HUDEP-2 (cell line): Measurements from ENCODE around the gene SEMA3F.

Experiments
- DNase-seq, 76 experiments: peaks; one replicate each; lab custom pipeline; 2025; ENCODE audit not compliant: unreplicated experiment in 76 of 76; lab: John Stamatoyannopoulos, UW

Gene SEMA3F

DNA sequence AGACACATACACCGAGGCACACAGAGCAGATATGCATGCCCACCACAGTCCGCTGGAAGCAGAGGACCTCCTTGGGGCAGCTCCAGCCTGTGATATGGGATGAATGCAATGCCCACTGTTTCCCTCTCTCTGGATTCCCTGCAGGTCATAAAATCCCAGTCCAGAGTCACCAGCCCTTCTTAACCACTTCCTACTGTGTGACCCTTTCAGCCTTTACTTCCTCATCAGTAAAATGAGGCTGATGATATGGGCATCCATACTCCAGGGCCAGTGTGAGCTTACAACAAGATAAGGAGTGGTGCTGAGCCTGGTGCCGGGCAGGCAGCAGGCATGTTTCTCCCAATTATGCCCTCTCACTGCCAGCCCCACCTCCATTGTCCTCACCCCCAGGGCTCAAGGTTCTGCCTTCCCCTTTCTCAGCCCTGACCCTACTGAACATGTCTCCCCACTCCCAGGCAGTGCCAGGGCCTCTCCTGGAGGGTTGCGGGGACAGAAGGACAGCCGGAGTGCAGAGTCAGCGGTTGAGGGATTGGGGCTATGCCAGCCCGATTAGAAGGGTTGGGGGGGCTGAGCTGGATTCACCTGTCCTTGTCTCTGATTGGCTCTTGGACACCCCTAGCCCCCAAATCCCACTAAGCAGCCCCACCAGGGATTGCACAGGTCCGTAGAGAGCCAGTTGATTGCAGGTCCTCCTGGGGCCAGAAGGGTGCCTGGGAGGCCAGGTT lies 36.0 kb downstream of the SEMA3F start, which contains the start of gene GNAT1:
GNAT1 (plus strand) TSS at position 675 of the 725 bp plus-strand sequence. CDS start 116 bp downstream, outside the sequence.
- no peak for DNase-seq

DNA sequence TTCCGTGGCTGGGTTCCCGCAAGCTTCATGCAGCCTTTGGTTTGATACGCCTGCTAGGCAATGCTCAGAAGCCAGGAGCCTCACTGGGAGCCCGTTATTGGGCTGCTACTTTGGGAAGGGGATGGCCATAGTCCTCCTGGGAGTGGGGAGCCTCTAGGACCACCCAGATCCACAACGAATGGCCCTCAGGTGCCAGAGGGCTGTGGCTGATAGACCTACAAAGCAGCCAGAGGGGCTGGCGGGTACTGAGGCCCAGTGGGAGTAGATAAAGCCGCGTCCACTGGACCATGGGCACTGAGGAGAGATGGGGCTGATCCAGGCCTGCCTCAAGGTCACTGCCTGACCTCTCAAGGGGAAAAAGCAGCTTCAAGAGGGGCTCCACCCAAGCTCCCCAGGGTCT lies 37.0 kb downstream of the SEMA3F start:
- no peak for DNase-seq

DNA sequence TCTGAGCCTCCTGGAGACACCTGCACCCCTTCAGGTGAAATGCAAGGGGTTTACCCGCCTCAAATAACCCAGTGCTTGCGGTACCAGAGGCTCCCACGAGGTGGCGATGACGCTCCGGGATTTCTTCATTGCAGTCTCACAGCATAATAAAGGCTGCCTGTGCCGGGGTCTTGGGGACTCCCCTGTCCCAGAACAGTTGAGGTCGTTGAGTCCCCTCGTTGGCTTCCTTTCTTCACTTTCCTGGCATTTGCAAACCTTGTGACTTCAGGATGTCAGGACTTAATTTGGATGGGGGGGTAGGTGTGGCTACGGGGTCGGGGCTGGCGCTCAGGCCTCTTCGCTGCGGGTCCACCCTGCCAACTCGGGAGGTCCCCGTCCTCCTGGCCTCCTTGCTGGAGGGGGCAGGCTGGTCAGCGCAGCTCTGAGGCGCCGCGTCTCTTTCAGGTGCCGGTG lies 37.6 kb downstream of the SEMA3F start:
- peak in 51 of 76 experiments; percentile 2 to 69 (median 33) for DNase-seq

DNA sequence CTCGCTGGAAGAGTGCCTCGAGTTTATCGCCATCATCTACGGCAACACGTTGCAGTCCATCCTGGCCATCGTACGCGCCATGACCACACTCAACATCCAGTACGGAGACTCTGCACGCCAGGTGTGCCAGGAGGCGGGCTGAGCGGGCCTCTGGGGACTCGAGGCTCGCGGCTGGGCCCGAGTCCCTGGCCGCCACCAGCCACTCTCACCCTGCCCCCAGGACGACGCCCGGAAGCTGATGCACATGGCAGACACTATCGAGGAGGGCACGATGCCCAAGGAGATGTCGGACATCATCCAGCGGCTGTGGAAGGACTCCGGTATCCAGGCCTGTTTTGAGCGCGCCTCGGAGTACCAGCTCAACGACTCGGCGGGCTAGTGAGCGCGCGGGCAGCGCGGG lies 38.2 kb downstream of the SEMA3F start:
- no peak for DNase-seq

DNA sequence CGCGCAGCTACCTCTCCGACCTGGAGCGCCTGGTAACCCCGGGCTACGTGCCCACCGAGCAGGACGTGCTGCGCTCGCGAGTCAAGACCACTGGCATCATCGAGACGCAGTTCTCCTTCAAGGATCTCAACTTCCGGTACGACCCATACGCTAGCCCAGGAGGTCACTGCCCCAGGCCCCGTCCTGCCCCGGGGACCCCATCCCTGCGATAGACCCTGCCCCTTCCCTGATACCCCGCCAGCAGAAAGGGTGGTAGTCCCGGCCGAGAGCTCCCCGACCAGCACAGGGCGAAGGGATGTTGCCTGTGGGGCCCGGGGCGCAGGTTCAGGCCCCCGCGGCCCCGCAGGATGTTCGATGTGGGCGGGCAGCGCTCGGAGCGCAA lies 38.6 kb downstream of the SEMA3F start:
- no peak for DNase-seq

DNA sequence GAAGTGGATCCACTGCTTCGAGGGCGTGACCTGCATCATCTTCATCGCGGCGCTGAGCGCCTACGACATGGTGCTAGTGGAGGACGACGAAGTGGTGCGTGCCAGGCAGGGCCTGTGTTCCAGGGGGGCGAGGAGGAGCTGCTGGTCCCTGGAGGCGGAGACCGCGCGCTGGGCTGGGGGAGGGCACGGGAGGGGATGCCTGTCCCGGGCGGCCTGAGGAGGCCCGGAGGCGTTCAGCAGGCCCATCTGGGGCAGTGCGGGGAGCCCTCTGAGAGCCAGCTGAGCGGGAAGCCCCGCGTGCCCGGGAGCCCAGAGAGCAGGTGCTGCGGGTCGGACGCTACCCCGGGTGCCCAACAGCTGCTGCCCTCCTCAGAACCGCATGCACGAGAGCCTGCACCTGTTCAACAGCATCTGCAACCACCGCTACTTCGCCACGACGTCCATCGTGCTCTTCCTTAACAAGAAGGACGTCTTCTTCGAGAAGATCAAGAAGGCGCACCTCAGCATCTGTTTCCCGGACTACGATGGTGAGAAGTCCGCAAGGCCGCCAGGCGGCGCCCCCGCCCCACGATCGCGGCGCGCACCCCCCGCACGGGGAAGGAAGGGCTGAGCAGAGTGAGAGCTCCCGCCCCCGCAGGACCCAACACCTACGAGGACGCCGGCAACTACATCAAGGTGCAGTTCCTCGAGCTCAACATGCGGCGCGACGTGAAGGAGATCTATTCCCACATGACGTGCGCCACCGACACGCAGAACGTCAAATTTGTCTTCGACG lies 39.2 kb downstream of the SEMA3F start:
- peak in 50 of 76 experiments; percentile 1 to 55 (median 34) for DNase-seq

DNA sequence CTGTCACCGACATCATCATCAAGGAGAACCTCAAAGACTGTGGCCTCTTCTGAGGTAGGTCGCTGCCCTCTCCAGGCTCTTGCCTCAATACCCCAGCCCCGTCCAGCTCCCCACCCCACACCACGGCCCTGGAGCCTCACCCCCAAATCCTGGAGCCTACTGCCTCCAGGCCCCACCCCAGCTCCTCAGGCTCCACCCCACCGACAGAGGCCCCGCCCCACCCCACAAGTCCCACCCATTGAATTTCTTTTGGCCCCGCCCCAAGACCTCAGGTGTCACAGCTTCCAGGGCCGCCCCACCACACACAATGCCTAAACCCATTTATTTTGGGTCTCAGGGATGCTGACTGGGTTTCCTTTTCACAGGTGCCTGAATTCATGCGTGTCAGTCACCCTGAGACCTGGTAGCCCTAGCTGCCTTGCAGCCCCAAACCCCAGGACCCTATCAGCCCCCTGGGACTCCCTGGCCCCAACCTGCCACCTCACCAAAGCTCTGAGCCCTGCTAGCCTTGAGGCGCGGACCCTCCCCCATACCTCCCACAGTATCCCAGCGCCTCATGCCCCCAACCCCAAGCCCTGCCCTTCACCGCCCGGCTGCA lies 39.9 kb downstream of the SEMA3F start:
- peak in 12 of 76 experiments; percentile 6 to 29 (median 12) for DNase-seq

DNA sequence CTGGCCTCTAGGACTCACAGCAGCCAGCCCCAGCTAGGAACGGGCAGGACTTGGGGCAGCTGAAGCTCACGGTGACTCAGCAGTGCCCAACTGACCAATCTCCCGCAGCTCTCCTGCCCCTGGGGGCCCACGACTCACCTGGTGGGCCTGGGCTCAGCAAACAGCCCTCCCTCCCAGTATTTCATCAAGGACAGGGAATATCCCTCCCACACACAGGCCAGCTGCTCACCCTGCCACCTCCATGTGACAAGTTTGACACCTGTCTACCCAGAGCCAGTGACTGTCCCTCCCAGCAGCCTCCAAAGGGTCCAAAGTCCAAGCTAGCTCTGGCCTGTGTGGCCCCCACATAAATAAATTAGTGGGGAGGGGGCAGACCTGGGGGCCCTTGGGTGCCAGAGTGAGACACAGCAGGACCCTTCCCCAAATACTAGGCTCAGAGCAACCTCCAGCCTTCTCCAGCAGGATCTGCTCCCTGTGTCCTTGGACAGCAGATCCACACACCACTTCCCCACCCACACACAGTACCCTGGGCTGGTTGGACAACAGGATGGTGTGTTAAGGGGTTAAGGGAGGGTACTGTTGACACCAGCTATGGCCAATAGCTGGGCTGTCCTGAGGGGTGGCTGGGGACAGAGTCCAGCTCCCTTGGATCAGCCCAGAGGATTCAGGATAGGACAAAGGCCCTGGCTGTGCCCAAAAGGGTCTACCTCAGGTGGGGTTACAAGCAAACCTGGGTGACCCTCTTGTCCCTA lies 40.6 kb downstream of the SEMA3F start:
- no peak for DNase-seq

DNA sequence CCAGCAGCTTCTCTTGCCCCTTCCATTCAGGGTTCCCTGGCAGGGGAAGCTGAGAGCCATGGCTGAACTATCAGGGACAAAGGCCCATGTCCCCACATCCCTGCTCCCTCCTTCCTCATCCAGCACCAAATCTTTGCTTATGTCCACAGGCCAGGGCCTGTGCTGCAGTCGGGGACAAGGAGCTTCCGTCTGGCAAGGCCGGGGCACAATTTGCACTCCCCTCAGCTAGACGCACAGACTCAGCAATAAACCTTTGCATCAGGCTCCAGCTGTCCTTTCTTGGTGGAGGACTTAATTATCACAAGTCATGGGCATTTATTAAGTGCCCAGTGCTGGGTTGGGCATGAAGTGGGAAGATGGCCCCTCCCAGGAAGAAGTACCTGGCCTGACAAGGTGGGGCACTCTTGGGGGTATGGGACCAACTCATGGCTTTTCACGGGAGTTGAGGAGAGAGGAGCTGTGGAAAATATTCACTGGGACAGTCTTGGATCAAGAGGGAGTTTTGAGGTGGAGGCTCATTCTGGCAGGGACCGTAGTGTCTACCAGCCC lies 41.2 kb downstream of the SEMA3F start:
- DNase-seq = no peak

DNA sequence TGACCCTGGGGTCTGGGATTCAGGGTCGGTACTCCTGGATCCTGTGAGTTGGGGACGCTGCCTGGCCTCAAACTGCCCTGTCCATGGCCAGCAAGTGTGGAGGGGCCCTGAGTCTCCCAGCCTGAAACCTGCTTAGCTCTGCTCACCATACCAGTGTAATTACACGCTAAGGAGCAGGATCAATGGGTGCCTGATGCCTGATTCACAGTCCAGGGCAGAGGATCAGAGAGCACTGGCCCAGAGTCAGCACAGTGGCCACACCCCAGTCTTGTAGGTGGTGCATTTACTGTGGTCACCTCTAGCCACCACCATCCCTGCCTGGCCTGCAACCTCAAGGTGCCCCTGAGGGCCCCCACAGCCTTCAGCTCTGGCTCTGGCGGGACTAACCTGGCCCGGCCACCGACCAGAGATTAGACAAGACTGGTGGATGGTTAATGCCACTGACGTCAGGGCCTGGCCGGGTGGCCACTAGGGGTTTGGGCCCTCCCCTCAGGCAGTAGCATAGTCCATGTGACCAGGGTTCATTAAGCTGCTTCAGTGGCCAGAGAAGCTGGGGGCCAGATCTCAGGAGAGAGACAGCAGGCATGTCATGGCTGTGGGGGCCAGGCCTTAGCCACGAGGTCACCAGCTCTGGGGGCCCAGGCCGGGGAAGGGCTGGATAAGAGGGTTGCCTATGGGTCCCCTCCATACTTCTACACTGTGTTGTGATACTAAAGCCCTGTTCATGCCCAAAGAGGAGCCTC lies 46.6 kb downstream of the SEMA3F start:
- DNase-seq = no peak

DNA sequence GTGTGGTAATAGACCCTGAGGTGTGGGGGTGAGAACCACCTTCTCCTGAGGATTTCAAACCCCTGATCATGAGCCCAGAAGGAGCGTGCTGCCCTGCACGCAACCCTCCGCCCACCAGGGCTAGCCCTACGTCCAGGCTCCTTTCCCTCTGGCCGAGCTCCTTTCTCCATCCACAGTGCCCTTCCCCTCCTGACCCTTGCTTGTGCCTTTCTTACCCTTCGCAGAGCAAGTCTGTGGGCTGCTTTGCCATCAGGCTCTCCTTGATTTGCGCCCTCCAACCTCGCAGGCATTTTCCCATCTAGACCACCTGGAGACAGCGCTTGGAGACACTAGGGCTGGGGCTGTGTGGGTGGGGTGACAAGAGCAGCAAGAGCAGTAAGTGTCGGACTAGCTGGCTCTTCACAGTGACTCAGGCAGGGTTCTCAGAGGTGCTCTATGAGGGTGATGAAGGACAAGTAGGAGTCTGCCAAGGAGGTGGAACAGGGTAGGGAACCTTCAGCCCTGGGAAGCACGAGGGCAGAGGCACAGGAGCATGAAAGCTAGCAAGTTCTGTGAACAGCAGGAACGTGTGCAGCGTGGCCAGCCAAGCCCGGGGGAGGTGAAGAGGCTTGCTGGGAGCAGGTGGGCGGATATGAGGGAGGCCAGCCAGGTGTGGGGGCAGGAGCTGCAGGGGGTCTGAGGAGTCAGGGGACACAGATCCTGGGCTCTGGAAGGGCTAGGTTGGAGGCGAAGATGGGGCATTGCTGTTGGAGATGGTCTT lies 47.4 kb downstream of the SEMA3F start:
- no peak for DNase-seq

DNA sequence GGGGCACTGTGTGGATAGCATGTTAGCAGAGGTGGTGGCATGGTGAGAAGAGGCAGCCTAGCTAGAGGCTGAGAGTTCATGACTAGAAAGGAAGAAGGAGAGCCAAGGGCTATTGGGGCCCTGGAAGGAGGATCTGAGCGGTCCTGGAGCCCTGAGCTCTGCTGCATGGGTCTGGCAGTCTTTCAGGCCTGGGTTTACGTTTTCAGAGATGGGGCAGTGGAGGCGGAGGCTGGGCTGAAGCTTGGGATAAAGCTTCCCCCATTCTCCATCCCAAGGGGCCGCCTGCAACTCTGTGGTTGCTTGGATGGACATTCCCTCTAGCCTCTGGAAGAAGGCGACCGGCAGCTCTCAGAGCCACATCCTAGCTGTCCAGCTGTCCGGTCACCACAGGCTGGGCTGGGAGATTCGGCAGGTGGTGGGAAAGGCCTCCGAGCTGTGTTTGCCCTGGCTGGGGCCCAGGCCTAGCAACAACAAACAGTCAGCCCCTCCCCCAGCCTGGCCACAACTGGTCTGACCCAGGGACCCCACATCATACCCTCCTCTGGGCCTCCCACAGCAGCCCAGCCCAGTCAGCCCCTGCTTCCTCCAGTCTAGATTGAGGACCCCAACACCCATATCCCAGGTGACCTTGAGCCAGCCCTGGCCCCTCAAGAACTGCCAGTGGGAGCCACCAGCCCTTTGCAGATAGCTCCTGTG lies 48.1 kb downstream of the SEMA3F start:
- no peak for DNase-seq

DNA sequence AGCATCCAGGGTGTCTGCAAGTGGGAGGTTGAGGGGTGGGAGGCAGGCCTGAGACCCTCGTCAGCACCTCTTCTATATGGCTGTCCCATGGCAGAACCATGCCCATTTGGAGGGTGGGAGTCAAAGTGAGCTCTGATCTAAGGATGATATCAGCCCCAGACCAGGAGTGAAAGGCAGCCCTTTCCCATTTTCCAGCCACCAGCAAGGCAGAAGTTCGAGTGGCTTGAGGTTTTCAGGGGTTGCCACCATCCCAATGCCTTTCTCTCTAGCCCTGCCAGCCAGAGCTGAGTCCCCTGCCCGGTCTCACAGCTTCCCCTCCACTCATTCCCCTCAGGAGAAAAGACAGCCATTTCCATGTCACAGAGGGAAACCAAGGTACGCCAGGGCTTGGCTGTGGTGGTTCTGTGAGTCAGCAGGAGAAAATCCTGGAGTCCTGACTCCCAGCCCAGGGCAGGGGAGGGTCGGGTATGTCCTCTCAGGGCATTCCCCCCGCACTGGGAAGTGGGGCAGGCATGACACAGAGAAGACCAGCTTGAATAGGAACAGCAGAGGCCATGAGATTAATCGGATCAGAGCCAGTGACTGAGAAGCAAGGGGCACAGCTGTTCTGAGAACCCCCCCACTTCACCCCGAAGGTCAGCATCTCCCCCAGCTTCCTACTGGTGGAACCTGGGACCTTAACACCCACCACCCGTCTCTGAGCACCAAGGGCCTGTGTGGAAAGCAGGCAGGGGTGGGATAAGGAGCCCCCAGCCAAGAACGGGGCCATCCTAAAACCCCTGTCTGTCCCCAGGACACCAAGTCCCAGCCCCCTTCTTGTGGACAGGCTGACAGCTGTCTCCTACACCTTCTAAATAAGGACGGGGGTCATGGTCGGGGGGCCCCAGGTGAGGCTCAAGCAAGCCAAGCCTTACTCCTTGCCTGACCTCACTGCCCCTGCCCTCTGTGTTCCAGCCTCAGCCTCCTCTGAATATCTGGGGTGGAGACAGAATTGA lies 49.0 kb downstream of the SEMA3F start:
- DNase-seq = no peak

DNA sequence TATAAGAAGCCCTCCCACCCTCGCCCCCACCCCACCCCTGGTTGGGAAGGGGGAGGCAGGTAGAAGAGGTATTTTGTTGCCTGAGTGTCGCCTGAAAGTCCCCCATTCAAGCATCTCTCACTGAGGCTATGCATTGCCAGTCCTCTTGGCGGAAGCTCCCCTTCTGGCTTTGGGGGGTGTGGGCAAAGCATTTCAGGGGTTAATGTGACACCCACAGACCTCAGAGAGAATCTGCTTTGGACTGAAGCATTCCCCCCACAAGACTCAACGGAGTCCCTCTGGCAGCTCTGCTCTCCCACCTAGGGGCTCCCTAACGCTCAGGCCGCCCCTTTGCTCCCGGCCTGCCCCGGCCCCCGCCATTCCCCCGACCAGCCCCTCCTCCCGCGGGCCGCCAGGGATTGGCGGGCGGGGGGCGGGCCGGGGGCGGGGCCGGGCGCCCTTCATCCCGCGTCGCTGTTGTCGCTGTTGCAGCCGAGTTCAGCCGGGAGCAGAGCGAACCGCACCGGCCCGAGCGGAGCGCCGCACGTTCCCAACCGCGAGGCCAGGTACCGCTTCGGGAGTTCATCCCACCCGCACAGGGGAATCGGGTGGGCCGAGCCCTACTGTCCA lies 49.8 kb downstream of the SEMA3F start, which contains the start of gene SLC38A3:
SLC38A3 (plus strand) TSS at position 468 of the 609 bp plus-strand sequence. CDS start 8,929 bp downstream, outside the sequence.
- no peak for DNase-seq

DNA sequence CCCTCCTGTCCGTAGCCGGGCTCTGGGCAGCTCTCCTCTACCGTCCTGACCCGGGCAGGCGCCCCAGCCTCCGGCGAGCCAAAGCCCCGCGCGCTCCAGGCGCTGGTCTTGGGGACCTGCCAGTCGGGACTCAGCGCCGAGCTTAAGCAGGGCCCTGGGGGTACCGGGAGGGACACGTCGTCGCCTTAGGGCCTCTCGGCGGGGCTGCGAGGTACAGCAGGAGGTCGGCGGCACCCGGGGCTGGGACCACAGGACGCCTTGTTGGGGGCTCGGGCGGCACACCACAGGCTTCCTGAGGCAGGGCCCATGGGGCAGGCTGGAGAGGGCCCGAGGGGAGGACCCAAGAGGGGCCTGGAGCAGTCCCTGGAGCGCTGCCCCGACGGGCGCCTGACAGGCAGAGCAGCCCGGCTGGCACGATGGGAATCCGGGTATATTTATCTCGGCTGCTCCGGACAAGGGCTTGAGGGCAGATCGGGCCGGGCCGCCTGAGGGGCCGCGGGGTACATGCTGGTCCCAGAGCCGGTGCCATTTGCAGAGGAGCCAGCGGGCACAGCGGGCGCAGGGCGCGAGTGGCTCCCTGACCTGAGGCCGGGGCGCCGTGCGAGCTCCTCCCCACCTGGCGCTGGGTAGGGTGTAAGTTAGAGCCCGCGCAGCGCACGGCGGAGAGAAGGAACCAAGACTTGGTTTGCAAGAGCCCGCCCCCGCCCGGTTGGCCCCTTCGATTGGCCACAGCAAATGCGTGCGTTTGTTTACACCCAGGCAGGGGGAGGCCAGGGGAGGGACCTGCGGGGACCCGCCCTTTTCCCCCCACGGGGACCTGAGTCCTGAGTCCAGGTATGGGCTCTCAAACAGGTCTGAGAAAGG lies 50.5 kb downstream of the SEMA3F start:
- DNase-seq = no peak
